GM10266 (cell line): ENCODE results near the gene ARHGEF5.

ENCODE experiments used
- DNase-seq: peaks from one replicate; pipeline ENCODE4 v3.0.0; 2012; ENCODE audit errors: extremely low spot score
- CTCF ChIP-seq: IDR thresholded peaks from 2 replicates; pipeline ENCODE4 v1.5.1; 2012; ENCODE audit warnings: mild to moderate bottlenecking, low read depth; ENCODE audit not compliant: control insufficient read depth, insufficient read depth; ENCODE audit errors: missing control alignments

ARHGEF5 gene

GRCh38 chr7:144378651-144379050 is 23.4 kb downstream of the ARHGEF5 start:
- no peak for DNase-seq

GRCh38 chr7:144379776-144380384 is 24.7 kb downstream of the ARHGEF5 start:
- TF ChIP-seq CTCF, result no peak

More at GRCh38 chr7:144378651-144379050, 23.4 kb downstream of the ARHGEF5 start:
- no peak for TF ChIP-seq CTCF

GRCh38 chr7:144384071-144384470 is 28.9 kb downstream of the ARHGEF5 start:
- TF ChIP-seq CTCF, result no peak
- DNase-seq, result no peak

More at GRCh38 chr7:144379776-144380384, 24.7 kb downstream of the ARHGEF5 start:
- DNase-seq, result no peak

- TF ChIP-seq CTCF, result no peak
- no peak for DNase-seq
Measured at GRCh38 chr7:144384555-144385245, 29.5 kb downstream of the ARHGEF5 start.

GRCh38 chr7:144386741-144387140 is 31.5 kb downstream of the ARHGEF5 start:
- TF ChIP-seq CTCF, result no peak
- DNase-seq, result no peak

- no peak for DNase-seq
Measured at GRCh38 chr7:144388950-144389349, 33.7 kb downstream of the ARHGEF5 start.

More at GRCh38 chr7:144388950-144389349, 33.7 kb downstream of the ARHGEF5 start:
- no peak for TF ChIP-seq CTCF
